Epithelial cell of umbilical artery (primary cell): ENCODE results near the gene FBL. TPM values are rescaled to one million over a fixed set of nuclear protein-coding genes. Genes with fewer than 3 reads are reported as not detected.

Source experiments
- total RNA-seq: library from RNA; depleted of rRNA; stranded (reverse); fragments of >200 nt; gene quantifications from 2 replicates; pipeline ENCODE4 v1.2.3, GENCODE V29; 2014

Gene FBL
- 280 and 288 TPM in 2 replicates for total RNA-seq

DNA sequence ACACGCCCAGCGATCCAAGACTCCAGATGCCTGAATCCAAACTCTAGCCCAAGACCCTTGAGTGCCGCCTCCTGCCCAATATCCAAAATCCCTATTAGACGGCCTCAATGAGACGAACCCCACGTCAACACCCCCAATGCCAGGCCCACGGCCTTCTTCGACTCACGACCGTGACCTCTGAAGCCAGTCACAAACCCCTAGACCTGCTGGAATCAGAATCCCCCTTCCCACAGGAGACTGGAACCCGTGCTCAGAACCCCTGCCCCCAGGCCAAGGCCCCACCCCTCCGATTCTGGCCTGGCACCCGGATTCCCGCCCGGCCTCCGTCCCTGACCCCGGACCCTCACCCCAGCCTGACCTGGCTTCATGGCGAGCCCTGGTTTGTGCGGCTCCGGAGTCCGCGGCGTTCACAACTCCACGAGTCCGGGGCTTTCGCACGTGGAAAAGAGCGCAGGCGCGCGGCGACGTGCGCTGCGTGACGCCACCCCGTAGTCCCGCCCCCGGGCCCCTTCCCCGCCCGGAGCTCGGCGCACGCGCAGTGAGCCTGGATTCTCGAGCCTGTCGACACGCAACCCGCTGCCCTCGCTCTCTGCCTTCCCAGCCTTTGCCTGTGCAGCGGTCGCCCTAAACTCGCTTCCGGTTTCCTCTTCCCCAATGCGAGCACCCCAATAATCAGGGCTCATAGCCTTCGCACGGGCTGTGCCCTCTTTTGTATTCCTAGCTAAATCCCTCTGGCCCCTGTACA is at the start of gene FBL:
FBL (minus strand) TSS at position 447 of the 745 bp plus-strand sequence; CDS start at position 368, 79 bp downstream.

DNA sequence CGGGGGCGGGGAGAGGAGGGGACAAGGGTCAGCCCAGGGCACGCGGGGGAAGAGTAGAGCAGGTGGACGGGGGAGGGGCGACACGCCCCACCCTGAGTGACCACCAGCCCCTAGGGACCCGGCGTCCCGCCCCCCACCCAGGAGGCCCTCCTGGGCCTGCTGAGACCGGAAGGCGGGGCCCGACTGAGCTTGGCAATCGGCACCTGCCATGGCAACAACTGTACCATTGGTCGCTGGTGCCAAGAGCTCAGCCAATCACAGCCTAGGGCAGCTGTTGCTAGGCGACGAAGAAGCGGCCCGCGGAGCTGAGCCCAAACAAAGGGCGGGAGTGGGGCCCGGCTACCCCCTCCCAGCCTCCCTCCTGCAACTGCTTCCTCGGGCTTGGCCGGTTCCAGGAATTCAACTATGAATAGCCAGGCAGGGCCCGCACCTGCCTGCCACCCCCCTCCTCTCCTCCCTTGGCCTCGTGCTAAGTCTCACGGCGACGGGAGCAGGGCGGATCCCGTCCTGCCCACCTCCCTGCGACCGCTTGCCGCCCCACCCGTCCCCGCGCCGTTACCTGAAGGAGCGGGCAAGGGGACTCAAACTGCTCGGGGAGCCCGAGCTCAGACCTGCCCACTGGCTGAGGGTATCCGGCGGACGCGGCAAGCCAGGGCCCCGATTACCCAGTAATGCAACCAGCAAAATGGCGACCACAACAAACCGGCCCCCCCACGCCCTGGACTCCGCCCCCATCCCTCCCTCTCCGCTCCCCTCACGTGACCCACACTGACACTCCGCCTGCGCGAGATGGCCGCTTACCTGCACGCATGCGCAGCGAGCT is 12.5 kb downstream of the FBL start, which contains the start of gene DYRK1B:
DYRK1B (minus strand) TSS at position 699 of the 823 bp plus-strand sequence. CDS start 2,295 bp downstream, outside the sequence.

Other genes starting within 250 kb of the FBL start
- gene LGALS13, start 243.9 kb downstream of the FBL start, total RNA-seq, result not detected in 2 replicates
- gene LGALS16, start 190.5 kb downstream of the FBL start, total RNA-seq, result not detected in 2 replicates
- gene LGALS14, start 141.9 kb downstream of the FBL start, total RNA-seq, result not detected in 2 replicates
- gene CLC, start 108.3 kb downstream of the FBL start, total RNA-seq, result not detected in 2 replicates
- gene LEUTX, start 67.5 kb downstream of the FBL start, total RNA-seq, result not detected in 2 replicates
- 5.8 and 8.8 TPM in 2 replicates for gene DYRK1B, start 12.2 kb downstream of the FBL start, total RNA-seq
- gene FCGBP, start 88.3 kb upstream of the FBL start, total RNA-seq, result under 0.01 TPM in 1 of 2 replicates, not detected in the other
- 114 and 173 TPM in 2 replicates for gene PSMC4, start 124.8 kb upstream of the FBL start, total RNA-seq
- gene ZNF546, start 150.7 kb upstream of the FBL start, total RNA-seq, result 2.3 and 8.2 TPM in 2 replicates
- gene ZNF780B, start 209.9 kb upstream of the FBL start, total RNA-seq, result 7.5 and 21.7 TPM in 2 replicates
- gene ZNF780A, start 244.6 kb upstream of the FBL start, total RNA-seq, result 11.7 and 27.5 TPM in 2 replicates